ENCODE data around the gene PFAS.
"Not testable (repeated sequence)": the region's sequence is repeated elsewhere in the genome, so short reads cannot be mapped to it uniquely, and the experiment has no call there.

PFAS gene

DNA sequence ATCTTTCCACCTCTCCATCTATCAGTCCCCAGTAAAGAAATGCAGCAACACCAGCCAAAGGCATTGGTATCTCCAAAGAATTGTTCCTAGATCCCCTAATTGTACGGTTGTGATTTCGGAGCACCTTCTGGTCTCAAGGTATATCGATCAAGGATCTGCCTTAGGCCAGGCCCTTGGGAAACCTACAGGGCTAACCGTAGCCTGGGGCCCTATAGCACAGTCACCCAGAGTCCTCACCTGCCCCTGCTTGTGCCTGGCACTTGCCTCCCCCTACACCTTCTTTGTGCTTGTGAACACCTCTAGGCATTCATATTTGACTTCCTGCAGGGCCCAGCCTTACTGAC is 21.9 kb upstream of the PFAS start:
- no peak for DNase-seq (ENCODE audit: low read depth in 2 of 2)

DNA sequence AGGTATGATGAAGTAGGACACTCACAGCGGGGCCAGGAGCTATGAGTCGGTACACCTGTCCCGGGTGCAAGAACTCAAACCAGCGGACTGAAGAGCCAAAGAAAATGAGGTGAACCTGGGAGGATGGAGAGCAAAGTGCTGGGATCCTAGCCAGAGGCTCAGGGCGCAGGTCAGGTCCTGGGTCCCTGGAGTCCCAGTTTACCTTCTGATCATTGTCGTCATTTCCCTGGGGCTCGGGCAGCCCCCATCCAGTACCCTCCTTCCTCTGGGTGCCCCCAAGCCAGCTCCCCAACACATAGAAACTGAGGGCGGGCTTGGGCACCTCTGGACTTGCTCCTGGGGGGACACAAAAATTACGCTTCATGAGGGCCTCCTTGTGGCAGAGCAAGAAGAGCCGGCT is 17.4 kb upstream of the PFAS start:
- DNase-seq (ENCODE audit: low read depth in 2 of 2), result no peak

DNA sequence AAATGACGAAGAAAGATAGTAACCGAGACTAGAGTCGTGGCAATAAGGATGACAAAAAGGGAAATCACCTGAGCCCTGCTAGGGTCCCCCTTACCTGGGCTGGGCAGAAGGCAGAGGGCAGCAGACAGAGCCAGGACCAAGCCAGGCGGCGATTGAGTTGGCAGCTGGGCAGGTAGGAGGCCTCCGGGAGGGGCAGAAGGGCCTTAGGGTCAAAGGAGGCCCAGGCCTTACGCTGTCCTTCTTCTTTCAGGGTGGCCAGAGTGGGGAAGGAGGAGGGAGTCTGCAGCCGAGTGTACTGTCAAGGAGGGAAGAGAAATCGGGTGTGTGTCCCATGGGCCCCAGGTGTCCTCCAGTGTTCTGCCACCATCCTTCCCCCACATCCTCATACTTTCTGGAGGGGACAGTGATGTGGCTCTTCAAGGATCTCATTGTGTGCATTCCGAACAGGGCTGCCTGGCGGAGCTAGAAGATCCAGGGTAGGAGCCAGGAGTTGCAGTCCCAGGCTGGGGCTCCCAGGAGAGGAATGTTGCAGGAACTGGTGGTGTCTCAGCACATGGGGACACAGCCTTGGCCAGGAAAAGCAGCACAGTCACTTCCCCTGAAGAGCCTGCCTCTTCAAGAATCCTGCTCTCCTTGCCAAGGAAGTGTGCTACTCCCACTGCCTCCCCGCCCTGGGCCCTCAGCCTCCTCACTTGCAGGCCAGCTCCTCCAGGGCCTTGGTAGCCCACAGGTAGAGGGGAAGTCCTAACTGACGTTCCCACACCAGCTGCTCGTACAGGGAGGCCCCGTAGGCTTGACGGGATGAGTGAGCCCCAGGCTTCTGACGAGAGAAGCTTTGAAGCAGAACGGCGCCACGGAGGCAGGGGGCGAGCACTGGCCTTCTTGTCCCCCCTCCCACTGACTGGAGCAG is 14.5 kb upstream of the PFAS start:
- no peak for DNase-seq (ENCODE audit: low read depth in 2 of 2)

DNA sequence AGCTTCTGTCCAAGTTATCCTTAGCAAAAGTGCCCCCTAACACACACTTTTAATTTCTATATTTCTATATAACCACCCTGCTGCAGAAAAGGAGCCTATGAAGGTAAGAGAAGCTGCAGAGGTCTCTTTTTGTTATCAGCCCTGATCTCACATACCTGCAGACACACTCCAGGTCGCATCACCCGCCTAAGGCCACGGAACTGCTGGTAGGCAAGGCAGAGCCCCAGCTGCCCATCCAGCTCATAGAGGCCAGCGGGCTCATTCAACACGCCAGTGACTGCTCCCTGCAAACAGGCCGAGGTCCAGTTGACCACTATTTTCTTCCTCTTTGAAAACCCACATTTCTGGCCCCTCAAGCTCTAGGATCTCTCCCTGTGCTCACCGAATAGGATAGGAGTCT is 13.4 kb upstream of the PFAS start:
- DNase-seq (ENCODE audit: low read depth in 2 of 2), result no peak

DNA sequence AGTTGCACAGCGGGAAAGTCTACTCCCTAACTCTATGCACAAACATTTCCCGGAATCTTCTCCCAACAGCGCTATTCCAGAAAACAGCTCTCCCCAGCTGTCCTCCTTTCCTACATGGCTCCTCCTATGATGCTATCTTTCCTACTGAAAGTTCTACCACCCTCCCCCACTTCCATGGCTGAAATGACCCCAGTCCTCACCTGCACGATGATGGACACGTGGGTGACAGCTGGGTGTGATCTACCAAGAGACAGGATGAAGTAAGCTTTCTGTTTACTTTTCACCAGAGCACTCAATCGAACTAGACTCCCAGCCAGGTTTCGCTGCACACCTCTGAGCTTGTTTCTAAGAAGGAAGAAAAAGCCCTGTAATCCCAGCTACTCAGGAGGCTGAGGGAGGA is 11.9 kb upstream of the PFAS start:
- no peak for DNase-seq (ENCODE audit: low read depth in 2 of 2)

DNA sequence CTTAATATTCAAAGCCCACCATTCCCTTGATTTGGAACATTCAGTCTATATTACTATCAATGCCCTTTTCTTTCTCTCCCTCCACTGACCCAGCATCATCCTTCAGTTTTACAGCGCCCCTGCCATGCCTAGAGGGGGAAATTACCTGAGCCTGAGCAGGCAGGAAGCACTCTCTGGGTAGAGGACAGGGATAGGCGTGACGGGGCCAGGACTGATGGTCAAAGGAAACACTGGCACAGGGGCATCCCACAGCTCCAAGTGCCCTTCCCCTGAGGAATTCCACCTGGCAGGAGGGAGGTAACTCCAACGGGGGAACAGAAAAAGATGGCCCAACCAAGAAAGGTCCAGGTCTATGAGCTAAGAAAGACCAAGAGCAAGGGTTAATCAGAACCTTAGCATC is 11.2 kb upstream of the PFAS start:
- no peak for DNase-seq (ENCODE audit: low read depth in 2 of 2)

DNA sequence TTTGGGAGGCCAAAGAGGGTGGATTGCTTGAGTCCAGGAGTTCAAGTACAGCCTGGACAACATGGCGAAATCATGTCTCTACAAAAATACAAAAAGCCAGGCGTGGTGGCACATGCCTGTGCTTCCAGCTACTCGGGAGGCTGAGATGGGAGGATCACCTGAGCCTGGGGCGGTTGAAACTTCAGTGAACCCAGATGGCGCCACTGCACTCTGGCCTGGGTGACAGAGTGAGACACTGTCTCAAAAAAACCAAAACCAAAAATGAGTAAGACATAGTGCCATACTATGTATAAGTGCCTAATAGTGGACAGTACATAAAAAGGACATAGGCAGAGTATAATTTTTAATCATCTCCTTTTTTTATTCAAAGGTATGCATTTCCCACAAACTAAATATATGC is 5.3 kb upstream of the PFAS start:
- DNase-seq (ENCODE audit: low read depth in 2 of 2), result no peak

DNA sequence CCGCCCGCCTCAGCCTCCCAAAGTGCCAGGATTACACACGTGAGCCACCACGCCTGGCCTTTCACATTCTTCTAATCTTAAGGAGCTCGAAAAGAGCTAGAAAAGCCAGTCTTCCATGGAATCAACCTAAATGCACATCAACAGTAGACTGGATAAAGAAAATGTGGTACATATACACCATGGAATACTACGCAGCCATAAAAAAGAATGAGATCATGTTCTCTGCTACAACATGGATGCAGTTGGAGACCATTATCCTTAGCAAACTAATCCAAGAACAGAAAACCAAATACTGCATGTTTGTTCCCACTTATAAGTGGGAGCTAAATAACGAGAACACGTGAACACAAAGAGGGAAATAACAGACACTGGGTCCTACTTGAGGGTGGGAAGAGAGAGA is 4.3 kb upstream of the PFAS start:
- DNase-seq (ENCODE audit: low read depth in 2 of 2), result no peak

DNA sequence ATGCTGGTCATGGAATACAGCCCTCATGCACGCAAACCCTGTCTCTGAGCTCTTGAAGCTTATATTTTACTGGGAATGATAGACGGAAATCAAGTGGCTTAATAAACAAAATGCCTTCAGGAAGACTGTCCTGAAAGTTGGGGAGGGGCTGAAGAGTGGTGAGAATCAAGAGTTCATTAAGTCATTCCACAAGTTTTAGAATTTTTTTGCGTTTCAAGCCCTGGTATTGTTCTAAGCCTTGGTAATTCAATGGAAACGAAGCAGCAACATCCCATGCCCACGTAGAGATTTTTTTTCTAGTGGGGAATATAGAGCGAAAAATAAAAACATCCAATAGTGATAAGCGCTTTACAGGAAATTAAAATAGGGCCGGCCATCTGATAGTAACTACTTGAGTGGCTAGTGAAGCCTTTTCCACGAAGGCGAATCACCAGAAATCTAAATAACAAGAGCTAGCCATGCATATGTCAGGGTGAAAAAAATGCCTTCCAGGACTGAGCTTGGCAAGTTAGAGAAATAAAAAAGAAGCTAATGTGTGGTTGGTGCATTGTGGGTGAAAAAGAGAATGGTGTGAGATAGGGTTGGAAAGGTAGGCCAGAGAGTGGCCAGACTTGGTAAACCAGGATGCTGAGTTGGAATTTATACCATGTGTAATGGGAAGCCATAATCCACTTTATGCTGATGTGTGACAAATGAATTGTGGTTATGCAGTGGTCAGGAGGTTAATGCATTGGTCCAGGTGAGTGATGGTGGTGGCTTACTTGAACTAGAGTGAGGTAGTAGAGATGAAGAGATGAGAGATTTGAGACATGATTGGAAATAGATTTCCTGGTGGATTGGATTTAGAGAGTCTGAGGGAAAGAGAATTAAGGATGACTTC is 772 bp downstream of the PFAS start:
- no peak for DNase-seq (ENCODE audit: low read depth in 2 of 2)

DNA sequence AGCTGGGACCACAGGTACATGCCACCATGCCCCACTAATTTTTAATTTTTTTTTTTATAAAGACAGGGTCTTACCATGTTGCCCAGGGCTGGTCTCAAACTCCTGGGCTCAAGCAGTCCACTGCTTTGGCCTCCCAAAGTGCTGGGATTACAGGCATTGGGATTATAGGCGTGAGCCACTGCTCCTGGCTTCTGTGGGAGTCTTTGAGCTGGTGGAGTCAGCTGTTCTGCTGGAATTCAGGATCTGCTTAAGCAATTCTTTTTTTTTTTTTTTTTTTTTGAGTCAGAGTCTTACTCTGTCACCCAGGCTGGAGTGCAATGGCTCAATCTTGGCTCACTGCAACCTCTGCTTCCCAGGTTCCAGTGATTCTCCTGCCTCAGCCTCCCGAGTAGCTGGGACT is 2.3 kb downstream of the PFAS start:
- DNase-seq (ENCODE audit: low read depth in 2 of 2), result not testable (repeated sequence)

DNA sequence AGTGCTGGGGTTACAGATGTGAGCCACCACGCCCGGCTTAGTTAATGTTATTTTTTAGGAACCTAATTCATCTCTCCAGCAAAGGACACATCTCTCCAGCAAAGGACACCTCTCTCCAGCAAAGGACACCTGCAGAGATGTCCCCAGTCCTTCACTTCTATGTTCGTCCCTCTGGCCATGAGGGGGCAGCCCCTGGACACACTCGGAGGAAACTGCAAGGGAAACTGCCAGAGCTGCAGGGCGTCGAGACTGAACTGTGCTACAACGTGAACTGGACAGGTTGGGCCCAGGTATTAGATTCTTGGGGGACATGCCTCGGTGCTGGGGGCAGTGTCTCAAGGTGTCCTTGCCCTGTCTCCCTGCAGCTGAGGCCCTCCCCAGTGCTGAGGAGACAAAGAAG is 4.7 kb downstream of the PFAS start:
- no peak for DNase-seq (ENCODE audit: low read depth in 2 of 2)

DNA sequence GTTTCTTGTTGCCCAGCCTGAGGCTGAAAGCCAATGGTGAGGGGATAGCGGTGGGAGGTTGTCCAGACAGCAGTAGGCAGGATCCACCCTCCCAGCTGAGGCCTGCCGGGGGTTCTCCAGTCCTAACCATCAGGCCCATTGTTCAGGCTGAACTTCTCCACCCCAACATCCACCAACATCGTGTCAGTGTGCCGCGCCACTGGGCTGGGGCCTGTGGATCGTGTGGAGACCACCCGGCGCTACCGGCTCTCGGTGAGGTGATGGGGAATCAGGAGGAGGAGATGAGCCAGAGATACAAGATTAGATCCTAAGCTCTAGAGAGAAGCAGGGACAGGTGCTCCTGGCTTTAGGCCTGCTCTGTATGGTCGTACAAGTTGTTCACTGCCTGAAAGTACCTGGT is 5.8 kb downstream of the PFAS start:
- DNase-seq (ENCODE audit: low read depth in 2 of 2), result no peak

DNA sequence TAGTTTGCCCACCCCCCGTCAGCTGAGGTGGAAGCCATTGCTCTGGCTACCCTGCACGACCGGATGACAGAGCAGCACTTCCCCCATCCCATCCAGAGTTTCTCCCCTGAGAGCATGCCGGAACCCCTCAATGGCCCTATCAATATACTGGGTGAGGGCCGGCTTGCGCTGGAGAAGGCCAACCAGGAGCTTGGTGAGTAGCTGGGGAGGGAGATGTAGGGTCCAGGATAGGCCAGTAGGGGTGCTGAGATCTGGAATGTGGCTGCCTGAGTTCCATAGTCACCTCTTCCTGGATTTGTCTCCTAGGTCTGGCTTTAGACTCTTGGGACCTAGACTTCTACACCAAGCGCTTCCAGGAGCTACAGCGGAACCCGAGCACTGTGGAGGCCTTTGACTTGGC is 6.4 kb downstream of the PFAS start:
- DNase-seq (ENCODE audit: low read depth in 2 of 2), result no peak

DNA sequence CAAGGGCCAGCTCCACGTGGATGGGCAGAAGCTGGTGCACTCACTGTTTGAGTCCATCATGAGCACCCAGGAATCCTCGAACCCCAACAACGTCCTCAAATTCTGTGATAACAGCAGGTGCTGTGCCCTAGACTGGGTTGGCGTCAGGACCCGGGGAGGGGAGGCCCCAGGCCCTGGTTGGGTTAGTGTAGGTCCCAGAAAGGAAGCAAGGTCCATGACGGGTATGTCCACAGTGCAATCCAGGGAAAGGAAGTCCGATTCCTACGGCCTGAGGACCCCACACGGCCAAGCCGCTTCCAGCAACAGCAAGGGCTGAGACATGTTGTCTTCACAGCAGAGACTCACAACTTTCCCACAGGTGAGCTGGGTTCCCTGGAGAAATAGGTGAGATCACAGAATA is 7.2 kb downstream of the PFAS start:
- no peak for DNase-seq (ENCODE audit: low read depth in 2 of 2)

DNA sequence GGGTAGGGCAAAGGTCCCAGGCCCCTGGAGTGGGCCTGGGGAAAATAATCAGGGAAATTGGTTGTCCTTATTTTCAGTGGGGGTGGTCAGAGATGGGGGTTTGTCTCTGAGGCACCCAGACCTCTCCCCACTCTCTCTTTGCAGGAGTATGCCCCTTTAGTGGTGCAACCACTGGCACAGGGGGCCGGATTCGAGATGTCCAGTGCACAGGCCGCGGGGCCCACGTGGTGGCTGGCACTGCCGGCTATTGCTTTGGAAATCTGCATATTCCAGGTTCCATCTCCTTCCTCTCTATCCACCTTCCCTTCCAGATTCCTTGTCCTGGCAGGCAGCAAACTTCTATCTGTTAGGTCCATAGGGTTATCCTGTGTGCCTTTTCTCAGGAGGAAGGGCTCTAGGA is 7.6 kb downstream of the PFAS start:
- DNase-seq (ENCODE audit: low read depth in 2 of 2), result no peak

DNA sequence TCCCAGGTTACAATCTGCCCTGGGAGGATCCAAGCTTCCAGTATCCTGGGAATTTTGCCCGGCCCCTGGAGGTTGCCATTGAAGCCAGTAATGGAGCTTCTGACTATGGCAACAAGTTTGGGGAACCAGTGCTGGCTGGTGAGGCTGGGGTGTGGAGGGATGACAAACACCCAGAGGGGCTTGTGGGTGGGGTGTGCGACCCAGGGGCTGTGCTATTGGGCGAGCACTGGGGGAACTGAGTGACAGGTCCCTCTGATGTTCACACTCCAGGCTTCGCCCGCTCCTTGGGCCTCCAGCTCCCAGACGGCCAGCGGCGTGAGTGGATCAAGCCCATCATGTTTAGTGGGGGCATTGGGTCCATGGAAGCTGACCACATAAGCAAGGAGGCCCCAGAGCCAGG is 8.7 kb downstream of the PFAS start:
- no peak for DNase-seq (ENCODE audit: low read depth in 2 of 2)

DNA sequence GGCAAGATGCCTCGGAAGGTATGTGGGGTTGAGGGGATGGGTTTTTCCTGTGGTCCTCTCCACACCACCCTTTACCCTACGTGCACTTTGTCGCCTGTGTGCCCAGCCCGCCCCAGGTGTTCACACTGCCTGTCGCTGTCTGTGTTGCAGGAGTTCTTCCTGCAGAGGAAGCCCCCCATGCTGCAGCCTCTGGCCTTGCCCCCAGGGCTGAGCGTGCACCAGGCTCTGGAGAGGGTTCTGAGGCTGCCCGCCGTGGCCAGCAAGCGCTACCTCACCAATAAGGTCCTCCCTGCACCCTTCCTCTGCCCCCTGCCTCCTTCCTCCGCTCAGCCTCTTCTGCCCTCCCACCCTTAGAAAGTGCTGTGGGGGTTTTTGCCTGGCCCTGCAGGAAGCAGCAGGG is 15.2 kb downstream of the PFAS start:
- no peak for DNase-seq (ENCODE audit: low read depth in 2 of 2)

DNA sequence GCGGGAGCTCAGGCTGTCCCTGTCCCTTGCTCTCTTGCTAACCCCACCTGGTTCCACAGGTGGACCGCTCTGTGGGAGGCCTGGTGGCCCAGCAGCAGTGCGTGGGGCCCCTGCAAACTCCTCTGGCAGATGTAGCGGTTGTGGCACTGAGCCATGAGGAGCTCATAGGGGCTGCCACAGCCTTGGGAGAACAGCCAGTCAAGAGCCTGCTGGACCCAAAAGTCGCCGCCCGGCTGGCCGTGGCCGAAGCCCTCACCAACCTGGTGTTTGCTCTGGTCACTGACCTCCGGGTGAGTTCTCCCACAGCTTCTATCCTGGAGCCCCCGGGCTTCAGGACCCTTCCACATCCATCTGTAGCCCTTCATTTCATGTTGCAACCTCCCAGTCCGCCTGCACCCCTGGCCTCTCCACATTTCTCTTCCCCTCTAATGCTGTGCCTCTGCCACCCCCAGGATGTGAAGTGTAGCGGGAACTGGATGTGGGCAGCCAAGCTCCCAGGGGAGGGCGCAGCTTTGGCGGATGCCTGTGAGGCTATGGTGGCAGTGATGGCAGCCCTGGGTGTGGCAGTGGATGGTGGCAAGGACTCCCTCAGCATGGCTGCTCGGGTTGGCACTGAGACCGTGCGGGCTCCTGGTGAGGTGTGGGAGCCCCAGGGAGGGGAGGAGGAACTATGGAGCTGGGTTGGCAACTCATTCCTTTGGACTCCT is 15.9 kb downstream of the PFAS start:
- DNase-seq (ENCODE audit: low read depth in 2 of 2), result no peak

DNA sequence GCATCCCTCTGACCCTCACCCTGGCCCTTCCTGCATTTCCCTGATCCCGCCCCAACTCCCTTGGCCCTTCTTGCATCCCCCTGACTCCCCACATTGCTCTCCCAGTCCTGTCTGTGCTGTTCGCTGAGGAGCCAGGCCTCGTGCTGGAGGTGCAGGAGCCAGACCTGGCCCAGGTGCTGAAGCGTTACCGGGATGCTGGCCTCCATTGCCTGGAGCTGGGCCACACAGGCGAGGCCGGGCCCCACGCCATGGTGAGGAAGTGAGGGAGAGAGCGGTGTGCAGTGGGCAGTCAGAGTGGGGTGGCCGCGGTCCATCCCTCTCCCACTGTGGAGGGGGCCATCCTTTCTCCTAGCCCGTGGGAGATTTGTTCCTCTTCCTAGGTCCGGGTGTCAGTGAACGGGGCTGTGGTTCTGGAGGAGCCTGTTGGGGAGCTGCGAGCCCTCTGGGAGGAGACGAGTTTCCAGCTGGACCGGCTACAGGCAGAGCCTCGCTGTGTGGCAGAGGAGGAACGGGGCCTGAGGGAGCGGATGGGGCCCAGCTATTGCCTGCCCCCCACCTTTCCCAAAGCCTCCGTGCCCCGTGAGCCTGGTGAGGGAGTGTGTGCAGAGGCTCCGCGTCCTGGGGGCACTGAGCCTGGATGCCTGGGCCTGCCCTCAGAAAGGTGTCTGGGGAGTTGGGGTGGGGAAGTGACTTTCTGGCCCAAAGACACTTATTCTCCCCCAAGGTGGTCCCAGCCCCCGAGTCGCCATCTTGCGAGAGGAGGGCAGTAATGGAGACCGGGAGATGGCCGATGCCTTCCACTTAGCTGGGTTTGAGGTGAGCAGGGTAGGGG is 17.8 kb downstream of the PFAS start:
- no peak for DNase-seq (ENCODE audit: low read depth in 2 of 2)

DNA sequence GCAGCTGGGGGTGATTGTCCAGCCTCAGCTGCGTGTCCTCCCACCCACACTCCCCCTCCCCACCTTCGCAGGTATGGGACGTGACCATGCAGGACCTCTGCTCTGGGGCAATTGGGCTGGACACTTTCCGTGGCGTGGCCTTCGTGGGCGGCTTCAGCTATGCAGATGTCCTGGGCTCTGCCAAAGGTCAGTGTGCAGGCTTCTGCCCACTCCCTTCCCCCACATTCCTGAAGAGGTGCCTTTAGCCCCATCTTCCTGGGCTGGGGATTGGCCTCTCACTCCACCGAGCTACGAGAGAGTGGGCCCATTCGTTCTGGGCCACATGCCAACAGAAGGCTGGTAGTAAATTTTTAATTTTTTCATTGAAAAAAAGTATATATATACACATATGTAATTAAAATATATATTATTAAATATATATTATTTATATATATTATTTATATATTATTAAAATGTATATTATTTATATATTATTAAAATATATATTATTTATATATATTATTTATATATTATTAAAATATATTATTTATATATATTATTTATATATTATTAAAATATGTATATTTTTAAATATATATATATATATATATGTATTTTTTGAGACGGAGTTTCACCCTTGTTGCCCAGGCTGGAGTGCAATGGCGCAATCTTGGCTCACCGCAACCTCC is 18.5 kb downstream of the PFAS start:
- no peak for DNase-seq (ENCODE audit: low read depth in 2 of 2)

All from stimulated activated CD8-positive, alpha-beta memory T cell treated with anti-CD3 and anti-CD28 coated beads, Interleukin-2, amount 100 ng/mL, for 48 hours (primary cell).